HCT116 (cell line): ENCODE measurements around the gene MYCL. TPM values are rescaled to one million over a fixed set of nuclear protein-coding genes. Genes with fewer than 3 reads are reported as not detected.

Source experiments
- ATAC-seq: fragments of 200-7000 bp; cut with Tn5 transposase; 2 replicates; pipeline ENCODE4 v1.9.1; 2020; ENCODE audit warnings: mild to moderate bottlenecking, moderate library complexity
- BruUV-seq: library from RNA; stranded (reverse); fragments of 400-500 nt; replicated peaks from 2 replicates; lab custom pipeline; 2021; lab: Mats Ljungman, UMichigan
- CTCF ChIA-PET: fragments of 300-600 bp; sonication (Branson Sonifier 250); formaldehyde crosslinking; loops from one replicate; lab custom pipeline; 2021; ENCODE audit warnings: antibody characterized with exemption; lab: Charles Lee
- POLR2A ChIA-PET: fragments of 300-600, 350-600 bp; sonication (Branson Sonifier 250); formaldehyde crosslinking; loops from one replicate; lab custom pipeline; 2021; ENCODE audit warnings: antibody characterized with exemption; lab: Charles Lee
- RAD21 ChIA-PET, 2 experiments: fragments of 300-600 bp; sonication (Branson Sonifier 250); formaldehyde crosslinking; loops; one replicate each; lab custom pipeline; 2023; ENCODE audit warnings: low total read pairs in 2 of 2; ENCODE audit not compliant: uncharacterized antibody in 2 of 2, unreplicated experiment in 2 of 2, low non-redundant PET in 1 of 2; lab: Charles Lee
- DNase-seq: peaks from one replicate; pipeline ENCODE4 v3.0.0-alpha.2; 2010; ENCODE audit warnings: low read depth, low spot score
- H2AFZ ChIP-seq: fragments of 200-600 bp; shearing (Covaris generic), sonication (generic); 2 replicates; pipeline ENCODE4 v1.6.1; 2017; ENCODE audit warnings: low read depth, mixed run types, mixed read lengths, antibody characterized with exemption, low read length; ENCODE audit not compliant: poor library complexity, severe bottlenecking
- H3K27ac ChIP-seq: 2 replicates; pipeline ENCODE4 v1.5.1; 2012; ENCODE audit warnings: low read depth, low read length
- H3K27me3 ChIP-seq: fragments of 200-600 bp; sonication (generic); 2 replicates; pipeline ENCODE4 v1.6.1; 2016; ENCODE audit warnings: mixed run types, low read length, mixed read lengths; ENCODE audit not compliant: insufficient read depth
- H3K36me3 ChIP-seq, 2 experiments: fragments of 200-500 bp in 1 of 2; fragments of 200-600 bp in 1 of 2; sonication (Bioruptor generic) in 1 of 2; sonication (generic) in 1 of 2; 2 replicates each; pipeline versions ENCODE4 v1.5.1 to v1.6.1; 2014 to 2016; ENCODE audit warnings: low read length in 2 of 2, inconsistent platforms in 1 of 2, mixed read lengths in 1 of 2, mixed run types in 1 of 2; ENCODE audit not compliant: insufficient read depth in 2 of 2, control insufficient read depth in 1 of 2
- H3K4me1 ChIP-seq, 2 experiments: fragments of 200-600 bp in 1 of 2; sonication (generic) in 1 of 2; 2 replicates each; pipeline versions ENCODE4 v1.5.1 to v1.6.1; 2012 to 2017; ENCODE audit warnings: low read length in 2 of 2, inconsistent platforms in 1 of 2, mild to moderate bottlenecking in 1 of 2, mixed read lengths in 1 of 2, mixed run types in 1 of 2, moderate library complexity in 1 of 2; ENCODE audit not compliant: insufficient read depth in 2 of 2, control insufficient read depth in 1 of 2
- H3K4me2 ChIP-seq: fragments of 200-600 bp; sonication (generic); 2 replicates; pipeline ENCODE4 v1.6.1; 2017; ENCODE audit warnings: mixed run types, low read length, mixed read lengths
- H3K4me3 ChIP-seq, 2 experiments: fragments of 200-600 bp in 1 of 2; sonication (generic) in 1 of 2; replicated peaks in 1 of 2; 2 replicates each; pipeline ENCODE4 v1.5.1; 2011 to 2016; ENCODE audit warnings: low read length in 2 of 2, control low read depth in 1 of 2, low read depth in 1 of 2, mild to moderate bottlenecking in 1 of 2, mixed read lengths in 1 of 2, mixed run types in 1 of 2
- H3K79me2 ChIP-seq: fragments of 200-600 bp; sonication (generic); 2 replicates; pipeline ENCODE4 v1.6.1; 2017; ENCODE audit warnings: mild to moderate bottlenecking, mixed run types, low read length, moderate library complexity, mixed read lengths; ENCODE audit not compliant: insufficient read depth
- H3K9ac ChIP-seq: fragments of 200-600 bp; sonication (generic); 2 replicates; pipeline ENCODE4 v1.6.1; 2016; ENCODE audit warnings: low read length, mixed read lengths
- H3K9me2 ChIP-seq: fragments of 200-600 bp; sonication (generic), shearing (Covaris generic); 2 replicates; pipeline ENCODE4 v1.6.1; 2017; ENCODE audit warnings: mixed run types, mild to moderate bottlenecking, moderate library complexity; ENCODE audit not compliant: insufficient read depth
- H3K9me3 ChIP-seq, 2 experiments: fragments of 200-500 bp in 1 of 2; fragments of 200-600 bp in 1 of 2; sonication (Bioruptor generic) in 1 of 2; sonication (generic) in 1 of 2; 2 replicates each; pipeline ENCODE4 v1.6.1; 2014 to 2017; ENCODE audit warnings: low read length in 2 of 2, mixed read lengths in 2 of 2, inconsistent platforms in 1 of 2, low read depth in 1 of 2, mild to moderate bottlenecking in 1 of 2, mixed run types in 1 of 2, moderate library complexity in 1 of 2; ENCODE audit not compliant: control insufficient read depth in 1 of 2, insufficient read depth in 1 of 2
- H4K20me1 ChIP-seq: fragments of 200-600 bp; sonication (generic), shearing (Covaris generic); 2 replicates; pipeline ENCODE4 v1.6.1; 2017; ENCODE audit warnings: mixed run types, mild to moderate bottlenecking, moderate library complexity; ENCODE audit not compliant: insufficient read depth
- ATF3 ChIP-seq: IDR thresholded peaks from 2 replicates; pipeline ENCODE4 v1.6.1; 2012
- CBX3 ChIP-seq: IDR thresholded peaks from 2 replicates; pipeline ENCODE4 v1.6.1; 2012; ENCODE audit warnings: low read depth
- CEBPB ChIP-seq: IDR thresholded peaks from 2 replicates; pipeline ENCODE4 v1.6.1; 2012; ENCODE audit warnings: low read depth
- EZH2phosphoT487 ChIP-seq: fragments of 200-600 bp; IDR thresholded peaks from 2 replicates; pipeline ENCODE4 v1.6.1; 2018; ENCODE audit warnings: antibody characterized with exemption, borderline replicate concordance
- POLR2AphosphoS5 ChIP-seq: IDR thresholded peaks from 2 replicates; pipeline ENCODE4 v1.6.1; 2011; ENCODE audit warnings: mild to moderate bottlenecking, low read depth, low read length, moderate library complexity
- RAD21 ChIP-seq: IDR thresholded peaks from 2 replicates; pipeline ENCODE4 v1.6.1; 2012; ENCODE audit warnings: low read depth, mild to moderate bottlenecking
- REST ChIP-seq: IDR thresholded peaks from 2 replicates; pipeline ENCODE4 v1.6.1; 2012; ENCODE audit warnings: low read depth
- SIN3A ChIP-seq: IDR thresholded peaks from 2 replicates; pipeline ENCODE4 v1.6.1; 2012; ENCODE audit warnings: low read depth
- TCF7L2 ChIP-seq: IDR thresholded peaks from 2 replicates; pipeline ENCODE4 v1.7.0; 2011; ENCODE audit warnings: borderline replicate concordance, inconsistent platforms; ENCODE audit not compliant: insufficient read depth, insufficient read length; ENCODE audit errors: extremely low read depth
- ZBTB33 ChIP-seq: IDR thresholded peaks from 2 replicates; pipeline ENCODE4 v1.6.1; 2011; ENCODE audit warnings: mild to moderate bottlenecking, low read length, moderate library complexity; ENCODE audit not compliant: insufficient replicate concordance; ENCODE audit errors: extremely low read depth
- ZNF274 ChIP-seq: fragments of 200-500 bp; sonication (Bioruptor generic); IDR thresholded peaks from 2 replicates; pipeline ENCODE4 v1.6.1; 2014; ENCODE audit warnings: mild to moderate bottlenecking, low read depth, low read length, inconsistent platforms
- intact Hi-C: fragments of 100-400 bp; cut with micrococcal nuclease; formaldehyde crosslinking; loops from 2 replicates; pipeline ENCODE4 v1.10.0; 2022
- total RNA-seq: library from RNA; stranded (reverse); gene quantifications from one replicate; pipeline ENCODE4 v1.2.1, GENCODE V29; 2021; ENCODE audit not compliant: unreplicated experiment

The MYCL gene
- total RNA-seq, 1 experiment from 2014 or later: 10.0 TPM

- TF ChIP-seq REST (no peak), CEBPB (no peak), POLR2AphosphoS5 (no peak)
Measured at GRCh38 chr1:39943471-39944290, 42.0 kb upstream of the MYCL start (continued).

- ATAC-seq (no peak), DNase-seq (no peak)
- Histone ChIP-seq H3K4me1 (no peaks in the 10 kb centered on the region), H3K4me2 (no peak overlapping the region), H3K9ac (no peak overlapping the region), H3K79me2 (no peaks in the 10 kb centered on the region), H4K20me1 (no peaks in the 10 kb centered on the region), H3K36me3 (no peaks in the 10 kb centered on the region), H3K4me3 (no peak overlapping the region), H3K27ac (no peak overlapping the region), H3K9me2 (no peaks in the 10 kb centered on the region), H2AFZ (no peak overlapping the region), H3K9me3 (no peaks in the 10 kb centered on the region), H3K27me3 (no peaks in the 10 kb centered on the region)
- intact Hi-C loops: no loop called here
- ChIA-PET CTCF (no interaction called here), RAD21 (no interaction called here), POLR2A (no interaction called here)
- no TSS peak for BruUV-seq
- no peak for TF ChIP-seq TCF7L2
- no peak for TF ChIP-seq CBX3
- no peak for TF ChIP-seq RAD21
- TF ChIP-seq SIN3A: no peak
- no peak for TF ChIP-seq REST
- no peak for TF ChIP-seq CEBPB
- no peak for TF ChIP-seq ZNF274
- TF ChIP-seq ATF3: no peak
- no peak for TF ChIP-seq EZH2phosphoT487
- TF ChIP-seq ZBTB33: no peak
Measured at GRCh38 chr1:39940980-39941871, 39.5 kb upstream of the MYCL start.
